ENCODE data around the gene POLR2B.

Gene POLR2B

DNA sequence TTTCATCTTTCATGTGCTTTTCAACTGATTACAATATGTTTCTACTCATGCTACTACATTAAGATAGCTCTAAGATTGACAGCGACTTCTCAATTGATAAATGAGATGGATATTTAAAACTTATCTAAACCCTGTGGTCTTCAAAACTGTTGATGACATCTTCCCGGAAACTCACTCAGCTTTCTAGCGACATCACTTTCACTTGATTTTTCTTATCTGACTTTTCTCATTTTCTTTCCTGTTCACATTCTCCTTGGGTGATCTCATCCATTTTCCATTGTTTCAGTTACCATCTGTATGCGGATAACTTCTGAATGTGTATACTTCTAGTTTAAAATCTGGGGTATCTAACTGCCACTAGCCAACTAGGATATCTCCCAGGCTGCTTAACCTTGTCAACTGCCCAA is 3.1 kb downstream of the POLR2B start:
- TF ChIP-seq, protein P1, sequence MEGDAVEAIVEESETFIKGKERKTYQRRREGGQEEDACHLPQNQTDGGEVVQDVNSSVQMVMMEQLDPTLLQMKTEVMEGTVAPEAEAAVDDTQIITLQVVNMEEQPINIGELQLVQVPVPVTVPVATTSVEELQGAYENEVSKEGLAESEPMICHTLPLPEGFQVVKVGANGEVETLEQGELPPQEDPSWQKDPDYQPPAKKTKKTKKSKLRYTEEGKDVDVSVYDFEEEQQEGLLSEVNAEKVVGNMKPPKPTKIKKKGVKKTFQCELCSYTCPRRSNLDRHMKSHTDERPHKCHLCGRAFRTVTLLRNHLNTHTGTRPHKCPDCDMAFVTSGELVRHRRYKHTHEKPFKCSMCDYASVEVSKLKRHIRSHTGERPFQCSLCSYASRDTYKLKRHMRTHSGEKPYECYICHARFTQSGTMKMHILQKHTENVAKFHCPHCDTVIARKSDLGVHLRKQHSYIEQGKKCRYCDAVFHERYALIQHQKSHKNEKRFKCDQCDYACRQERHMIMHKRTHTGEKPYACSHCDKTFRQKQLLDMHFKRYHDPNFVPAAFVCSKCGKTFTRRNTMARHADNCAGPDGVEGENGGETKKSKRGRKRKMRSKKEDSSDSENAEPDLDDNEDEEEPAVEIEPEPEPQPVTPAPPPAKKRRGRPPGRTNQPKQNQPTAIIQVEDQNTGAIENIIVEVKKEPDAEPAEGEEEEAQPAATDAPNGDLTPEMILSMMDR (IDR thresholded peaks at IDR 0.05; ENCODE audit: low read depth, low read length, missing control alignments) = no peak
- H3K4me3 ChIP-seq (ENCODE audit: low read depth, low read length) = no peak overlapping the region; the same call in 1 of the 2 replicates
- no peak for DNase-seq (ENCODE audit: low read depth)

- H3K4me3 ChIP-seq (ENCODE audit: low read depth, low read length) = no peak overlapping the region
- no peak for DNase-seq (ENCODE audit: low read depth)
- TF ChIP-seq, protein P1 (IDR thresholded peaks at IDR 0.05; ENCODE audit: low read depth, low read length, missing control alignments) = no peak
These were observed 7.5 kb downstream of the POLR2B start for GRCh38 chr4:56986192-56986591.

DNA sequence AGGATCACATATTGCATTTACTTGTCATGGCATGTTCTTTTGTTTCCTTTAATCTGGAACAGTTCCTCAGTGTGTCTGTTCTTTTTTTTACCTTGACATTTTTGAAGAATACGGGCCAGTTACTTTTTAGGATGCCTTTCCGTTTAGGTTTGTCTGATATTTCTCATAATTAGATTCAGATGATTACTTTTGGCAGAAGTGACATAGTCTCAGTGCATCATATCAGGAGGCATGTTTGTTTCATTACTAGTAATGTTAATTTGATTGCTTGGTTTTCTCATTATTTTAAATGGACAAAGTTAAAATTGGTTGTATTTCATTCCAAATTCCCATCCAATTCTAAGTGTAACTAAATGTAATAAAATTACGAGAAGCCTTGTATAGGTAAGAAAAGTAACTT is 8.3 kb downstream of the POLR2B start:
- no peak for DNase-seq (ENCODE audit: low read depth)
- TF ChIP-seq, protein P1 (IDR thresholded peaks at IDR 0.05; ENCODE audit: low read depth, low read length, missing control alignments) = no peak
- no peak overlapping the region for H3K4me3 ChIP-seq (ENCODE audit: low read depth, low read length)

- DNase-seq (ENCODE audit: low read depth) = no peak
- no peak overlapping the region for H3K4me3 ChIP-seq (ENCODE audit: low read depth, low read length)
- TF ChIP-seq, protein P1 (IDR thresholded peaks at IDR 0.05; ENCODE audit: low read depth, low read length, missing control alignments) = no peak
These were observed 11.6 kb downstream of the POLR2B start for GRCh38 chr4:56990109-56990905.

- TF ChIP-seq, protein P1 (IDR thresholded peaks at IDR 0.05; ENCODE audit: low read depth, low read length, missing control alignments) = no peak
- DNase-seq (ENCODE audit: low read depth) = no peak
- no peak overlapping the region for H3K4me3 ChIP-seq (ENCODE audit: low read depth, low read length)
These were observed 16.8 kb downstream of the POLR2B start for GRCh38 chr4:56995525-56995924.

GRCh38 chr4:56999751-57000150 is 21.1 kb downstream of the POLR2B start:
- DNase-seq (ENCODE audit: low read depth) = no peak
- no peak overlapping the region for H3K4me3 ChIP-seq (ENCODE audit: low read depth, low read length)
- TF ChIP-seq, protein P1 (IDR thresholded peaks at IDR 0.05; ENCODE audit: low read depth, low read length, missing control alignments) = no peak
